Mucosa of gallbladder (tissue), 1 donor: ENCODE measurements around the gene TCEAL1. TPM values are rescaled to one million over a fixed set of nuclear protein-coding genes. Genes with fewer than 3 reads are reported as not detected.
"Not testable (repeated sequence)": the region's sequence is repeated elsewhere in the genome, so short reads cannot be mapped to it uniquely, and the experiment has no call there.

ENCODE experiments used
- DNase-seq: peaks from one replicate; pipeline ENCODE4 v3.0.0-alpha.2; 2020; ENCODE audit warnings: low spot score
- total RNA-seq: library from RNA; stranded (reverse); gene quantifications from one replicate; pipeline ENCODE4 v1.2.1, GENCODE V29; 2021
- donor health status: DM: no; HTN: no; CAD: no.

Gene TCEAL1
- 37.5 TPM for total RNA-seq

DNA sequence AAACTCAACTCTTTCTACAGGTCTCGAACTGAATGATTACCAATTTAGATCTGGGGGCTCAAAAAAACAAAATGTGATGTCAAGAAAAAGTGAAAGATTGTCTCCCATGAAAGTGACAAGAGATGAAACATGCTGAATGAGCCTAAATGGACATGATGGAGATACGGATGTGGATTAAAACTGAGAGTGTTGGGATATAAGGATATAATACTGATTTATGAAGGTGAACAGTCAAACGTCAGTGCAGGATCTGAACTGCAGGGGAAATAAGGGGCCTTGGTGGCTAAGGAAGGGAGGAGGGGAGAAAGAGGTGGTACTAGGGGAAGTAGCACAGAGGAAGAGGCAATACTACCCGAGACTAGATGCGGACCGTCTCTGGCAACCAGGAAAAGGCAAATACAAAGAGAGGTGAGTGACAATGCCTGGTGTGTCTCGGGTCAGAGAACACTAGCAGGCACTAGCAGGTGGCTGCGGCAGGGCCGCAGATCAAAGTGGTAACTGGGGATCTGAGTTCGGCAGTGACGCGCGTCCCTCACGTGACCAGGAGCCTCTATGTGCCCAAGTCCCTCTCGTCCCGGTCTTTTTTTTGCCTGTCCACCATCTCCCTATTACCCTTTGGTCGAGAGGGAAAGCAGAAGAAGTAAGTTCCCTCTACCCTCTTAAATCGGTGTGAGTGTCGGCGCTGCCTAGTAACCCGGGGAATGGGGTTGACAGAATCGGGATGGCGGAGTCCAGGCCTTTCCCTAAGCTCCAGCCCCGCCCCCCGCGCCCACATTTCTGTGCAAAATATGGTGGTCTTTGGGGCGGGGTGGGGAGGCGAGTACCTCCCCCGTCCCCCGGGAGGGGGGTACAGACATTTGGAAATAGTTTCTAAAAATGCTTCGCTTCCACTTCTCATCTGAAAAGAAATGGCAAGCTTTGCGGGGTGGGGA is at the start of gene TCEAL1:
TSS of gene TCEAL1 (plus strand) at position 590 of the 932 bp plus-strand sequence. CDS start 942 bp downstream, outside the sequence.
- DNase-seq: peak; percentile 63

DNA sequence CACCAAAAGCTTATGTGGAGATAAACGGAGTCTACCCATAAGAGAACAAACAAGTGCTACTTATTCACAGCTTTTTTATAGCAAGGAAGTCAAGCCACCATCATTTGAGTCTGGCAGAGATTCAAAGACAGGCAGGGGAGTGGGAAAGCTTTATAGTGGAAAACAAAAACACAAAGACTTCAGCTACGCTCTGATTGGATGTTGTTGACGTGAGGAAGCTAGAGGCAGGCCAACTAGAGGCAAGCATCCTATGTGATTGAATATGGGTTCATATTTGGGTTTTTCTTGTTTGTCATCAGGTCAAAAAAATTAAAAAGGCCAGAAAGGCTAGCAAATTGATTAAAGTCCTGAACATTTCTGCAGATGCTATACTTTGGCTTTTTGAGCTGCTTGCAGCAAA is 44.2 kb upstream of the TCEAL1 start:
- no peak for DNase-seq

DNA sequence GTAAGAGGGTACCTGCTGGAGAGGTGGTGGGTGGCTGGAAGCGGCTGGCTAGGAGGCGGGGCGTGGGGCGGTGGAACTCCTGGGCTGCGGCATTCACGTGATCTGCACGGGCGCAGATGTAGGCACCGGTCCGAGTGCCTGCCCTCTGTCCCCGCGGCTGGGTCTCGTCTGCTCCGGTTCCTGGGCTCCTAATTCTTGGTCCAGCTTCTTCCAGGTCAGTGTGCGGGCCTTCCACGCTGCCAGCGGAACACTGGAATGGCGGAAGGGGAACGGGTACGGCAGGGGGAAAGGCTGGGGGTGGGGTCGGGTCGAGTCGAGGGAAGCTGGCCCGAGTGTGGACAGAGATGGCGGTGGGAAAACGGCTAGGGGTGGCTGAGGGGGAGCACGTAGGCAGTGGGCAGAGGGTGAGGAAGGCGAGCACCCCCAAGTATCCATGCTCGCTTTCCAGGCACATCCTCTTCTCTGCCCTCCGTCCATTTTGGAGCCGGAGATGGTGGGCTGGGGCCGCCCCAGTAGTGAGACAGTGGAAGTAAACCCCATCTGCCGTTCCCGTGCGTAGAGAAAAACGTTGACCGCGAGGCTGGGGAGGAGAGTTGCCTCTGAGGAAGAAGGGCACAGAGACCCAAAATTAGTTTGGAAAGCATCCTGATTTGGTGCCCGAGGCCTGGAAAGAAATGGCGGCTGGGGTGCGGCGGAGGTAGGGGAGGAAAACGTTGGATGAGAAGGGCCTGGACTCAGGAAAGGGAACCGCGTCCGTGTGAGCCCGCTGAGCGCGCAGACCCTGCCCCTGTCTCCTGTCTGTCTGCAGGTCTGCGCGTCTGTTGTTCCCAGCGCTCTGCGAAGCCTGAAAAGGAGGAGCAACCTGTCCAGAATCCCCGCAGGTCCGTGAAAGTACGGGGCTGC is 43.1 kb upstream of the TCEAL1 start, which contains the start of gene TCEAL4:
TSS of gene TCEAL4 (plus strand) at position 105 of the 903 bp plus-strand sequence. CDS start 1,161 bp downstream, outside the sequence.
- peak; percentile 57 for DNase-seq

DNA sequence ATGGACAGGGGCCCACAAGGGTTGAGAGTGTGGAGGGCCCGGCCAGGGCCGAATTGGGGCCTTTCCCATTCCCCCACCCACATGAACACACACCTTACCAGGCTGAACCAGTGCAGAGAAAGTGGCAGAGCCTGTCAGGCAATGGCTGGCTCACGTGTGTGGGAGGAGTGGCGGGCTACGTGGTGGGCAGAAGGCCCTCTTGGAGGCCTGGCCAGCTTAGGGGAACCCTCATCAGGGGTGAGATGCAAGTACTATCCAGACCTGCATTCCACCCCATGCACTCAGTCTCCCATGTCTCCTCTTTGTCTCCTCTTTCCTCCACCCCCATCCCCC is 42.5 kb upstream of the TCEAL1 start:
- no peak for DNase-seq

GRCh38 chrX:103586659-103587058 is 42.1 kb upstream of the TCEAL1 start:
- no peak for DNase-seq

- not testable (repeated sequence) for DNase-seq
These were observed 36.5 kb upstream of the TCEAL1 start for GRCh38 chrX:103592295-103592694.

- not testable (repeated sequence) for DNase-seq
These were observed 33.6 kb upstream of the TCEAL1 start for GRCh38 chrX:103595202-103595601.

DNA sequence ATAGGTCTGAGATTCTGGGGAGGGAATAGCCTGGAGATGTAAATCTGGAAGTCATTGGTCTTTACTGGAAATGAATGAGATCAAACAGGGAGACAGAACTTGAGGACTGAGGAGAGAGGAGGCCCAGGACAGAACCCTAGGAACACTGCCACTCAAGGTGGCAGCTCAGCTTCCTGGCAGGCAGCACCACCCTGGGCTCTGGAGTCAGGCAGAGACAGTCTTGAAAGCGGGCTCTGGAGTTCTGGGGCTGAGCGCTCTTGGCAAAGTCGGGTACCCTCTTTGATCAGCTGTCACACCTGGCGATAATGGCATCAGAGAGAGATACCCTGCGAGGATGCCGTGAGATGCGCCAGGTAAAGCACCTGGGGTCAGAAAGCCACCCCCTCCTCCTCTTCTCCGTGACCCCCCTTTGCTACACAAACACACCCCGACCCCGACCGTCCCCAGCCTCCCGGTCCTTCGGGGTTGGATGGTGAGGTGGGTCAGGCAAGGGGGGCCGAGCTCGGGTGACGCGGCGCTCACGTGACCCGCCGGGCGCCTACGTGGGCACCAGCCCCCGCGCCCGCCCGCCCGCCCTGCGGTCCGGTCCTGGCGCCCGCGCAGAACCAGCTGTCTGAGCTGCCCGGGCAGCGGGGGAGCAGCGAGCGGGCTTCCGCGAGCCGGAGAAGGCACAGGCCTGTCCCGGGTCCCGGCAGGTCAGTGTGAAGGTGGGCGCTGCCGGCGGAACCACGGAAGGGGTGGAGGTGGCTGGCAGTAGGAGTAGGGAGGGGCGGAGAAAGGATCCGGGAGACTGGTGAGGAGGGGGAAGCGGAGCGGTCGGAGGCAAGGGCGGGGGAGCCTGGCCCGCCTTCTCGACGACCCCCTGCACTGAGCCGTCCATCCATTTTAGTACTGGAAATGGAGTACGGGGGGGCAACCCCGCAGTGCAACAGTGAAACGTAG is 21.1 kb upstream of the TCEAL1 start, which contains the start of gene TCEAL3:
TSS of gene TCEAL3 (plus strand) at position 600 of the 942 bp plus-strand sequence. CDS start 1,102 bp downstream, outside the sequence.
- peak; percentile 45 for DNase-seq

GRCh38 chrX:103608306-103608963 is 20.3 kb upstream of the TCEAL1 start:
- DNase-seq: no peak

- no peak for DNase-seq
These were observed 18.5 kb upstream of the TCEAL1 start for GRCh38 chrX:103610282-103610681.

DNA sequence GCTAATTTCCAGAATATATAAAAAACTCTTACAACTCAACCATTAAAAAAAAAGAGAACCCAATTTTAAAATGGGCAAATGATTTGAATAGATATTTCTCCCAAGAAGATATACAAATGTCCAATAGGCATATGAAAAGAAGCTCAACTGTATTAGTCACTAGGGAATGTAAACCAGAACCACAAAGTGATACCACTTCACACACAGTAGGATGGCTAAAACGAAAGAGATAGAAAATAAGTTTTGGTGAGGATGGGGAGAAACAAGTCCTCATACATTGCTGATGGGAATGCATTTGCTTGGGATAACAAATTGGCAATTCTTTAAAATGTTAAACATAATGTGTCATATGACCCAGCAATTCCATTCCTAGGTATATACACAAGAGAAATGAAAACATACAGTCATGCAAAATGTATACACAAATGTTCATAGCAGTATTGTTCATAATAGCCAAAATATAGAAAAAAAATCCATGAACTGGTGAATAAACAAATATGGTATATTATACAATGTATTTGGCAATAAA is 15.3 kb upstream of the TCEAL1 start:
- no peak for DNase-seq

DNA sequence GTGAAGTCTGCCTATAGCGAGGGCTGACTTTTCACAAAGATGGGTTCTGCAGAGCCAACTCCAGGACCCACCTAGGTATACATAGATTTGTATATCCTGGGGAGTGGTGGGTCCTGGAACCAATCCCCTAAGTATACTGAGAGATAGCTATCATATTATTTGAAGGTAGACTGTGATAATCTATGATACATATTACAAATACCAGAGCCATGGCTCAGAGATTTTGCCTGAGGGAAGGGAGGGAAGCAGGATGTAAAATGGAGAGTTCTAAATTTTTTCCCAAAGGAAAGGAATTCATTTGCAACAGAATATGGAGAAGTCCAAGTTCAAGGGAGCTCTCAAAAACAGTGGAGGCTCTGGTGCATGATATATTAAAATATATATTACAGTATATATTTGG is 13.8 kb upstream of the TCEAL1 start:
- no peak for DNase-seq

GRCh38 chrX:103615781-103616371 is 12.9 kb upstream of the TCEAL1 start:
- DNase-seq: no peak

GRCh38 chrX:103616676-103617186 is 12.0 kb upstream of the TCEAL1 start:
- DNase-seq: no peak

- no peak for DNase-seq
These were observed 4.7 kb upstream of the TCEAL1 start for GRCh38 chrX:103624111-103624510.

DNA sequence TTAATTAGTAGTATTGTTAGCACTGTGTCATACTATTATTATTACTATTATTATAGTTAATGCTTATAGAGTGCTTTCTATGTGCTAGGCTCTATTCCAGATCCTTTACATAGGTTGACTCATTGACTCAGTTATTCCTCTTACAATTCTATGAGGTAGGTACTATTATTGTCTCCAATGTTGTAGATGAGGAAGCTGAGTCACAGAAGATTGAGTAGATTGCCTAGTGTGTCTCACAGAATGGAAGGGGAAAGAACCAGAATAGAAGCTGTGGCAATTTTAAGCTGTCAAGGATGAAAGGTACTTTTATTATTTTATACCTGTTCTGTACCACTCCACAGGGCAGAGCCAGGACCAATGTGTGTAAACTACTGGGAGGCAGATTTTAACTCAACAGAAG is 1.9 kb upstream of the TCEAL1 start:
- DNase-seq: no peak

GRCh38 chrX:103629318-103630170 is 769 bp downstream of the TCEAL1 start:
- peak; percentile 62 for DNase-seq

DNA sequence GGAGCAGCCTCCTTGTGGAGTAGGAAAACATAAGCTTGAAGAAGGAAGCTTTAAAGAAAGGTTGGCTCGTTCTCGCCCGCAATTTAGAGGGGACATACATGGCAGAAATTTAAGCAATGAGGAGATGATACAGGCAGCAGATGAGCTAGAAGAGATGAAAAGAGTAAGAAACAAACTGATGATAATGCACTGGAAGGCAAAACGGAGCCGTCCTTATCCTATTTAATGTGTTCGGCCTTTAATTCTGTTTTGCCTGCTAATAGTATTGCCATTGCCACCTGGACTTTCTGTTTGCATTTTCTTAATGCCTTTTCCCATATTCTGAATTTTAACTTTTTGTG is 1.4 kb downstream of the TCEAL1 start:
- DNase-seq: no peak

DNA sequence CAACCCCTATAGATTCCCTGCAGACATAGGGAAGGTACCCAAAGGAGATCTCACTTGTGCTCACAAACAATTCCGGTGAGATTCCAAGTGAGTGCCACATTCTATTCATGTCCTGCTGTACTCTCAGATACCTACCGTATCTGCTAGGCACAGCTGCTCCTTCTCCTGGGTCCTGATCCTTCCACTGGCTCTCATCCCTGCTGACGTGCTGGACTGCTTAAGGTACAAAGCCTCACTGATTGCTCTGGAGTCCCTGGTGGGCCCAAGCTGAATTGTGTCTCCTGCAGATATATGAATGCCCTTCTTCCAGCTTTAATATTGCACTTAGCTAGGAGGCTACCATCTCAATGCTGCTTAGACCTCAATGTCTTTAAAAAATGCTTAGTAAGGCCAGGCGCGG is 2.4 kb downstream of the TCEAL1 start:
- DNase-seq: no peak
